Skeletal muscle tissue (tissue), 4 donors: ENCODE results near the gene MTMR12. TPM values are rescaled to one million over a fixed set of nuclear protein-coding genes. Genes with fewer than 3 reads are reported as not detected.
A peak's percentile ranks its signal among the peaks of the same experiment; 100 is the strongest.

Experiments used
- H3K27ac ChIP-seq: one replicate; pipeline ENCODE4 v1.7.0; 2013; ENCODE audit warnings: mild to moderate bottlenecking, low read depth, low read length, inconsistent platforms
- H3K27me3 ChIP-seq, 3 donors: one replicate each; pipeline ENCODE4 v1.7.0; 2013; ENCODE audit warnings: low read length in 3 of 3; ENCODE audit not compliant: control insufficient read depth in 3 of 3, insufficient read depth in 3 of 3
- H3K36me3 ChIP-seq, 3 donors: one replicate each; pipeline ENCODE4 v1.7.0; 2013; ENCODE audit warnings: low read length in 3 of 3; ENCODE audit not compliant: control insufficient read depth in 3 of 3, insufficient read depth in 3 of 3
- H3K4me1 ChIP-seq, 3 donors: one replicate each; pipeline ENCODE4 v1.7.0; 2013; ENCODE audit warnings: low read length in 3 of 3, mild to moderate bottlenecking in 3 of 3; ENCODE audit not compliant: control insufficient read depth in 3 of 3, insufficient read depth in 3 of 3
- H3K4me3 ChIP-seq, 3 donors: one replicate each; pipeline ENCODE4 v1.7.0; 2013; ENCODE audit warnings: low read length in 3 of 3
- H3K9ac ChIP-seq, 3 donors: one replicate each; pipeline ENCODE4 v1.7.0; 2013; ENCODE audit warnings: low read length in 3 of 3, mild to moderate bottlenecking in 3 of 3, moderate library complexity in 2 of 3, low read depth in 1 of 3
- H3K9me3 ChIP-seq, 3 donors: one replicate each; pipeline ENCODE4 v1.7.0; 2013; ENCODE audit warnings: low read length in 3 of 3; ENCODE audit not compliant: control insufficient read depth in 3 of 3
- total RNA-seq: library from RNA; depleted of rRNA; stranded (reverse); fragments of >200 nt; gene quantifications from one replicate; pipeline ENCODE4 v1.2.3, GENCODE V29; 2014
- donor health status: Osteomylitis.

MTMR12 gene
- total RNA-seq, 1 donor from 2014 or later = 15.1 TPM

DNA sequence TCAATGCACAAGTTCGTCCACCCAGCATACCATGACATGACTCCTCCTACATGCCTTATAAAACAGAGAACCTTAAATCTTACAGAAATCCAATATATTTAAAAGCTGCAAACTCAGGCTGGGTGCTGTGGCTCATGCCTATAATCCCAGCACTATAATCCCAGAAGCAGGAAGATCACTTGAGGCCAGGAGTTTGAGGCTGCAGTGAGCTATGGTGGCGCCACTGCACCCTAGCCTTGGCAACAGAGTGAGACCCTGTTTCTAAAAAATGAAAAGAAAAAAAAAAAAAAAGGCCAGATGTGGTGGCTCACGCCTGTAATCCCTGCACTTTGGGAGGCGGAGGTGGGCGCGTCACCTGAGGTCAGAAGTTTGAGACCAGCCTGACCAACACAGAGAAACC, 68.7 kb downstream of the MTMR12 start:
- Histone ChIP-seq H3K27me3 (no peaks in the 10 kb centered on the region), H3K4me1 (no peaks in the 10 kb centered on the region), H3K9ac (no peak overlapping the region), H3K4me3 (no peak overlapping the region), H3K9me3 (no peaks in the 10 kb centered on the region), H3K36me3 (peaks cover 40 to 62% (median 61%) of the 10 kb centered on the region in 3 donors), H3K27ac (no peak overlapping the region)

DNA sequence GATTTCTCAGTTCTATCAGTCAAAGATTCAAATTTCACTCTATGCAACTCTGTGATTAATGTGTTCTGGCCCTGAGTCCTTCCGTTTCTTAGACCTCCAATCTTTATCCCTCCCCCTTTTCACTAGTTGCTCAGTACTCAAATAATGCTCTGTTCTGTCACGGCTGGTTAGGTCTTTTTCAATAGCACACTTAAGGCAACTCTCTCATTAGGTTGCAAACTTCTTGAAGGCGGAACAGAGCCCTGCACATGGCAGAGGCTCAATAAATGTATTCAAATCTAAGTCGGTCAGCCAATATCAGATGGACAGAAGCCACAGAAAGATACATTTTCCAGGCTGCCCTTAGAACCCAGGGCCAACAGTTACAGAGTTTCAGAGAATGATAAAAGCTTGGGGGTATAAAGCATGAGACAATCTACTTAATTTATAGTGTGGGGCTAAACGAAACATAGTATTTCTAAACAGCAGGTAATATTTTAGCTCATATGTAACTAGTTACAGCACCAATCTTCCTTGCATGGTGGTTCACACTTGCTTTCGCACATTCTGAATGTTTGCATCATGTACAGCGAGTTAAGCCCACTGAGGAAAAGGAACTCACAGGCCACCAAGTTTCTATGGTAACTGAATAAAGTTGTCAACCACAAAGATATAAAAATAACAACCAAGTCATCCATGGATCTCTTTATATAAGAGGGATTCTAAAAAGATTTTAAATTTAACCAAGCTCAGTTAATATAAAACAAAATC, 71.5 kb downstream of the MTMR12 start:
- Histone ChIP-seq H3K27me3 (no peaks in the 10 kb centered on the region), H3K36me3 (peaks cover 34 to 51% (median 46%) of the 10 kb centered on the region in 3 donors), H3K9me3 (no peaks in the 10 kb centered on the region), H3K9ac (no peak overlapping the region), H3K4me3 (no peak overlapping the region), H3K4me1 (no peaks in the 10 kb centered on the region), H3K27ac (no peak overlapping the region)

DNA sequence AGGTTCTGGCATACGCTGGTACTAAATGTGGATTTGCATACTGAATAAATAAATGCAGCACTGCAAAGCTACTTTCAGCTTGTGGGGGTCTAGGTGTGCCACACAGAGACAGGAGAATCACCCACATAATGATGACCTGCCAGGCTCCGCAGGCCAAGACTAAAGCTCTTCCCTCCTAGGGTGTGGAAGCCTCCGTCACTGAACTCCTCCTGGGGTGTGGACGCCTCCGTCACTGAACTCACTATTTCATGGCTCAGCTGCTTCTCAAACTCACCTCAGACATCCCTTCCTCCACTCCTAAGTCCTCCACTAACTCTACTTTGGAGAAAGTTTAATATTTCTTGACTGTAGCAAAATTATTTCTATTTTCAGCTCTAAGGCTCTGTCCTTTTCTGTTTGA, 73.4 kb downstream of the MTMR12 start:
- no peaks in the 10 kb centered on the region for H3K27me3 ChIP-seq
- no peak overlapping the region for H3K4me3 ChIP-seq
- no peak overlapping the region for H3K27ac ChIP-seq
- peaks cover 30 to 55% (median 54%) of the 10 kb centered on the region in 3 donors for H3K36me3 ChIP-seq
- H3K9me3 ChIP-seq = no peaks in the 10 kb centered on the region
- H3K9ac ChIP-seq = no peak overlapping the region
- no peaks in the 10 kb centered on the region for H3K4me1 ChIP-seq

DNA sequence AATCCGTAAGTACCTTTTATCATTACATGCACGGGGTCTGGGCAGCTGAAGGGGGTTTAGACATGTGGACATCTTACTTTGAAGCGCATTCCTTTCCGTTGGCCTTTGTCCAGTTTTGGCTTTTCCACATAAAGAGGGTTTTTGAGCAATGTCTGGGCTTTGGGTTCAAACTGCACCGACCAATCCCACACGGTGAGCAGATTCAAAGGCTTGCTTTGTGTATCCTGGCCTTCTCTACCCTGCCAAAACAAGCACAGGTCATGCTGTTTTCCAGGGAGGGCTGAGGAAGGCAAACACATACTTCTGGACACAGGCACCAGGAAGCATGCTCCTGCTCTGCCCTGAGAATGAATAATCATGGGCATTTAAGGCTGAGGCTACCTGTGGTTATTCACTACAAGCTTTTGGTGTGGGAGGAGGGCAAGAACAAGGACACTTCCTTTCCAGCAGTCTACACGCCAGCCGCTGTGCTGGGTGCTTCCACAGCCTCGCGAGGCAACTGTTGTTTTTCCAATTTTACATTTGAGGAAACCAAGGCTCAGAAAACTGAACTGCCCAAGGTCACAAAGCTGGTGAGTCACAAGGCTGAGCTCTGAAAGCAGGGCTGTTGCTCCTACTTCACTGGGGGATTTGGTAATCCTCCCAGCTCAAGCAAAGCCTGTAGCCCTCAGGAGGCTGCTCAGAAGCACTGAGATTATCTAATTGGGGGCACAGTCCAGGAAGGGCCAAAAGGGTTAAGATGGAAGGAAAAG, 78.9 kb downstream of the MTMR12 start:
- H3K36me3 ChIP-seq = peaks cover 16 to 44% (median 25%) of the 10 kb centered on the region in 3 donors

DNA sequence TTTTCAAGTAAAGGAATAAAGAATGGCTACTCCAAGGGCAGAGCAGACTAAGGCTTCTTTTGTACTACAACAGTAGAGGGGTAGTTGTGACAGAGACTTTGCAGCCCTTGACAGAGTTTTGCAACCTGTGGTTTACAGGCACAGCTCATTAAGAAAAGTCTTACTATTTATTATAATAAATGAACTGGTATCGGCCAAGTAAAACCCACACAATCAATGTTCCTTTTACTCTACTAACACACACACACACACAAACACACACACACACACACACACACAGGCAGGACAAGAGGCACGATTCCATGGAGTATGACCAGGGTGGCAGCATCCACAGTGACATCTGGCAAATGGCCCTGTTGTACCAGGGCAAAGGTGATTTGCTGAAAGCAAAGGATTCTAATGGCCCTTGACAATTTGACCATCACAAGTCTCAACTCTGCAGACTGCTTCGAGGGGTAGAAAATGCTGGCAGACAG, 79.5 kb downstream of the MTMR12 start:
- Histone ChIP-seq H3K27me3 (no peaks in the 10 kb centered on the region), H3K36me3 (peaks cover 17 to 43% (median 20%) of the 10 kb centered on the region in 3 donors), H3K9ac (no peak overlapping the region), H3K9me3 (no peaks in the 10 kb centered on the region), H3K4me3 (no peak overlapping the region), H3K27ac (no peak overlapping the region), H3K4me1 (peaks cover 17 to 25% (median 22%) of the 10 kb centered on the region in 3 donors)

More for the DNA sequence above, 78.9 kb downstream of the MTMR12 start:
- Histone ChIP-seq H3K27me3 (no peaks in the 10 kb centered on the region), H3K4me1 (peaks cover 17 to 25% (median 22%) of the 10 kb centered on the region in 3 donors), H3K27ac (peak overlapping the region; percentile 8), H3K4me3 (no peak overlapping the region), H3K9ac (no peak overlapping the region), H3K9me3 (no peaks in the 10 kb centered on the region)

DNA sequence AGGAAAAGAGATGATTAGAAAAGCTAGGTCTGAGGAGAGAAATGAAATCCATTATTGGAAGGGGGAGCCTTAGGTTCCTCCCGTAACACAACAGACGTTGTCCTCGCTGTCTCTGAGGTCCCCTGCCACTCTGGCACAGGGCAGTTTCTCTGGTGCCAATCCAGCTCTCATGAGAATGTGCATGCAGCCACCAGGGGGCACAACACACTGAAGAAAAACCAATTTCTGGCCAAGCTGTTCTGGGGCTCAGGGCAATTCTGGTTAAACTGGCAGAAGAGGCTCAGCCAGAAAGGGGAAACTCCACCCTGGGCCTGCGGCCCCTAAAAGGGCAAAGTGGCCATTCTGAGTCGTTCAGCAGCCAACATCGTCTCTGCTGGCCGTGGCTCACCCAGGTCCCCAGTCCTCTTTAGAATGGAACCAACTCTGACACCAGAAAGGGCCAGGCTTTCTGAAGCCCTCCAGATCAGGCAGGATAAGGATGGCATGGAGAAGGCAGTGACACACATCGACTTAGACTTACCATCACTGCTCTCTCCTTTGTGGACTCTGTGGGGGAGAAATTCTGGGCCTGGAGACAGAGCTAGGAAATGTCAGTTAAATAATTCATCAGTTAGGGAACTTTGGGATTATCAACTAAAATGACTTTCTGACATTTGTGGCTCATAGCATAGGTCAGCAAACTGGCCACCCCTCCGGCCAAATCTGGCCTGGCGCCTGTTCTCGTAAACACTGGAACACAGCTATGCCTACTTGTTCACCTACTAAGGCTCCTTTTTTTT, 80.1 kb downstream of the MTMR12 start:
- Histone ChIP-seq H3K4me1 (peaks cover 17 to 25% (median 22%) of the 10 kb centered on the region in 3 donors), H3K27me3 (no peaks in the 10 kb centered on the region), H3K9me3 (no peaks in the 10 kb centered on the region), H3K27ac (no peak overlapping the region), H3K4me3 (no peak overlapping the region), H3K36me3 (peaks cover 18 to 43% (median 20%) of the 10 kb centered on the region in 3 donors), H3K9ac (peak overlapping the region in 2 of 3 donors; percentile 30 to 62)

- Histone ChIP-seq H3K27ac (no peak overlapping the region), H3K4me1 (peaks cover 17 to 25% (median 22%) of the 10 kb centered on the region in 3 donors), H3K36me3 (peaks cover 15 to 41% (median 16%) of the 10 kb centered on the region in 3 donors), H3K27me3 (no peaks in the 10 kb centered on the region), H3K9ac (peak overlapping the region in 1 of 3 donors; percentile 62), H3K4me3 (no peak overlapping the region), H3K9me3 (no peaks in the 10 kb centered on the region)
Observed at GRCh38 chr5:32231929-32232328, 80.8 kb downstream of the MTMR12 start.

DNA sequence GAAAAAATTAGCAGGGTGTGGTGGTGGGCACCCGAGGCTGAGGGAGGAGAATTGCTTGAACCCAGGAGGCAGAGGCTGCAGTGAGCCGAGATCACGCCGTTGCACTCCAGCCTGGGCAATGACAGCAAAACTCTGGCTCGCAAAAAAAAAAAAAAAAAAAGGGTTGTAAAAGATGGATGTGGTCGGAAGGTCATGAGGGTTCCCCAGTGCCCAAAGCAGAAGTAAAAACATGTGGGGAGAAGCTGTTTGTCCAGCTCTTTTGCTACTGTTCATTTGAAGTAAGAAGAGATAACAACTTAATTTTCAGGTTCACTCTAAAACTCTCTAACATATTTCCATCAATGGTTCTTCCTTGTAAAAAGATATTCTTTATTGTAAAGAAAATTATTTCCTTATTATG, 81.5 kb downstream of the MTMR12 start:
- Histone ChIP-seq H3K9ac (no peak overlapping the region), H3K4me3 (no peak overlapping the region), H3K27ac (no peak overlapping the region), H3K9me3 (no peaks in the 10 kb centered on the region), H3K36me3 (peaks cover 13 to 36% (median 13%) of the 10 kb centered on the region in 3 donors), H3K4me1 (peaks cover 17 to 25% (median 22%) of the 10 kb centered on the region in 3 donors), H3K27me3 (no peaks in the 10 kb centered on the region)

- no peaks in the 10 kb centered on the region for H3K9me3 ChIP-seq
- no peak overlapping the region for H3K4me3 ChIP-seq
- no peak overlapping the region for H3K9ac ChIP-seq
- H3K27me3 ChIP-seq = no peaks in the 10 kb centered on the region
- peaks cover 9 to 32% (median 13%) of the 10 kb centered on the region in 3 donors for H3K36me3 ChIP-seq
- H3K4me1 ChIP-seq = peaks cover 18 to 28% (median 23%) of the 10 kb centered on the region in 3 donors
- H3K27ac ChIP-seq = no peak overlapping the region
Observed at GRCh38 chr5:32230356-32231099, 82.2 kb downstream of the MTMR12 start.
